ENCODE measurements around the gene FARS2. TPM values are rescaled to one million over a fixed set of nuclear protein-coding genes. Genes with fewer than 3 reads are reported as not detected.
"Not testable (repeated sequence)": the region's sequence is repeated elsewhere in the genome, so short reads cannot be mapped to it uniquely, and the experiment has no call there.

Gene FARS2
- total and polyA plus RNA-seq, 2 experiments from 2014 or later: 9.9 to 15.4 TPM

DNA sequence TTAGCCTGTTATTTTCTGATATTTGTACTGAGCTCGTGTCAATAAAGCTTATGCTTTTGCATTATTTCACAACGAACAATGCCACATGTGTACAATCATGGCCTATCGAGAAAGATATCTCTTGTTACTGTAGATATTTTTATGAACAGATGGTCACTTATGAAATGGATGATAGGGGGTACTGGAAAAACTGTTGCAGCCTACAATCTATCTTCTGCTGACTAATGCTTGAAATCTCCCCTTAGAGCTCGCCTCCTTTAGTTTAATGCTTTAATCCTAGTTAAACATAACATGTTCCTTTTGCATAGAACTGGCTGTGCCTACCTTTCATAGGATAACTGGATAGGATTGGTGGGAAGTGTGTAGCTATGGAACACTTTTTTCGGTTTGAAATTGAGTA is 296.2 kb downstream of the FARS2 start:
- Histone ChIP-seq H3K27ac (peak overlapping the region; percentile 53), H2AFZ (no peak overlapping the region), H3K9me2 (replicated peaks; ENCODE audit: insufficient read depth) (no peaks in the 10 kb centered on the region), H3K4me3 (no peak overlapping the region), H3K4me1 (ENCODE audit: insufficient read depth) (no peaks in the 10 kb centered on the region), H3K9me3 (ENCODE audit: low read depth) (no peaks in the 10 kb centered on the region), H3K4me2 (no peak overlapping the region), H4K20me1 (ENCODE audit: insufficient read depth, poor library complexity, severe bottlenecking) (no peaks in the 10 kb centered on the region), H3K36me3 (replicated peaks; ENCODE audit: insufficient read depth, low read depth) (no peaks in the 10 kb centered on the region), H3K79me2 (no peaks in the 10 kb centered on the region), H3K27me3 (no peaks in the 10 kb centered on the region)
- TF ChIP-seq EZH2 (IDR thresholded peaks at IDR 0.05; ENCODE audit: borderline replicate concordance) (no peak), EZH2phosphoT487 (IDR thresholded peaks at IDR 0.05; ENCODE audit: low read depth, severe bottlenecking, unreplicated experiment) (no peak), CTCF (IDR thresholded peaks at IDR 0.05; ENCODE audit: poor library complexity) (no peak)
- WGBS (ENCODE audit: low lambda C conversion rate, missing lambda C conversion rate): 67% methylated on average over 5 of the region's 5 CpGs
- no peak for DNase-seq (ENCODE audit: low spot score)

DNA sequence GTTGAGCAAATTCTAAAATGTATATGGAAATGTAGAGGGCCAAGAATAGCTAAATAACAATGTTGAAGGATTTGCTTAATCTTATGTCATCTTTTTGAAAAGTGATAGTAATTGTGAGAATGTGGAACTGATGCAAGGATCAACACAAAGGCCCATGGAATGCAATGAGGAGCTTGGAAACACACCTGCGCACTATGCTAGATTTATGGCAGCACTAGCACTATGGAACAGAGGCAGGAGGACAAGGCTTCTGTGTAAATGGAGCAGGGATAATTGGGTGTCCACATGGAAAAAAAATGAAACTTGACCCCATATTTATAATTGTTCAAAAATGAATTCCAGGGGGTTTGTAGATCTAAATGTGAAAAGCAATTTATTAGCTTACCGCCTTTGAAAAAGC is 298.3 kb downstream of the FARS2 start:
- no peak overlapping the region for H3K4me3 ChIP-seq
- H3K9me3 ChIP-seq (ENCODE audit: low read depth): no peaks in the 10 kb centered on the region
- WGBS (ENCODE audit: low lambda C conversion rate, missing lambda C conversion rate): 96% methylated on average over 2 of the region's 2 CpGs
- no peaks in the 10 kb centered on the region for H3K27me3 ChIP-seq
- H4K20me1 ChIP-seq (ENCODE audit: insufficient read depth, poor library complexity, severe bottlenecking): no peaks in the 10 kb centered on the region
- TF ChIP-seq EZH2 (IDR thresholded peaks at IDR 0.05; ENCODE audit: borderline replicate concordance) (no peak), CTCF (IDR thresholded peaks at IDR 0.05; ENCODE audit: poor library complexity) (no peak), EZH2phosphoT487 (IDR thresholded peaks at IDR 0.05; ENCODE audit: low read depth, severe bottlenecking, unreplicated experiment) (no peak)
- H3K9me2 ChIP-seq (replicated peaks; ENCODE audit: insufficient read depth): no peaks in the 10 kb centered on the region
- no peak overlapping the region for H3K27ac ChIP-seq
- DNase-seq (ENCODE audit: low spot score): no peak
- no peaks in the 10 kb centered on the region for H3K79me2 ChIP-seq
- no peak overlapping the region for H3K4me2 ChIP-seq
- no peak overlapping the region for H2AFZ ChIP-seq
- H3K4me1 ChIP-seq (ENCODE audit: insufficient read depth): no peaks in the 10 kb centered on the region
- no peaks in the 10 kb centered on the region for H3K36me3 ChIP-seq (replicated peaks; ENCODE audit: insufficient read depth, low read depth)

GRCh38 chr6:5562277-5562676 is 301.0 kb downstream of the FARS2 start:
- no peak for TF ChIP-seq EZH2 (IDR thresholded peaks at IDR 0.05; ENCODE audit: borderline replicate concordance)
- no peak for TF ChIP-seq EZH2phosphoT487 (IDR thresholded peaks at IDR 0.05; ENCODE audit: low read depth, severe bottlenecking, unreplicated experiment)
- TF ChIP-seq CTCF (IDR thresholded peaks at IDR 0.05; ENCODE audit: poor library complexity): no peak
- DNase-seq (ENCODE audit: low spot score): no peak
- Histone ChIP-seq H3K79me2 (no peaks in the 10 kb centered on the region), H3K36me3 (replicated peaks; ENCODE audit: insufficient read depth, low read depth) (no peaks in the 10 kb centered on the region), H3K4me1 (ENCODE audit: insufficient read depth) (no peaks in the 10 kb centered on the region), H3K4me3 (no peak overlapping the region), H3K27ac (no peak overlapping the region), H3K27me3 (no peaks in the 10 kb centered on the region), H2AFZ (no peak overlapping the region), H3K9me2 (replicated peaks; ENCODE audit: insufficient read depth) (no peaks in the 10 kb centered on the region), H3K9me3 (ENCODE audit: low read depth) (no peaks in the 10 kb centered on the region), H4K20me1 (ENCODE audit: insufficient read depth, poor library complexity, severe bottlenecking) (no peaks in the 10 kb centered on the region), H3K4me2 (no peak overlapping the region)
- 58% methylated on average over 3 of the region's 3 CpGs for WGBS (ENCODE audit: low lambda C conversion rate, missing lambda C conversion rate)

GRCh38 chr6:5563086-5563485 is 301.8 kb downstream of the FARS2 start:
- no peak overlapping the region for H3K27ac ChIP-seq
- H3K79me2 ChIP-seq: no peaks in the 10 kb centered on the region
- TF ChIP-seq EZH2phosphoT487 (IDR thresholded peaks at IDR 0.05; ENCODE audit: low read depth, severe bottlenecking, unreplicated experiment) (no peak), EZH2 (IDR thresholded peaks at IDR 0.05; ENCODE audit: borderline replicate concordance) (no peak), CTCF (IDR thresholded peaks at IDR 0.05; ENCODE audit: poor library complexity) (no peak)
- no peak for DNase-seq (ENCODE audit: low spot score)
- H2AFZ ChIP-seq: no peak overlapping the region
- no peaks in the 10 kb centered on the region for H3K9me2 ChIP-seq (replicated peaks; ENCODE audit: insufficient read depth)
- H3K4me2 ChIP-seq: no peak overlapping the region
- no peaks in the 10 kb centered on the region for H4K20me1 ChIP-seq (ENCODE audit: insufficient read depth, poor library complexity, severe bottlenecking)
- 84% methylated on average over 4 of the region's 4 CpGs for WGBS (ENCODE audit: low lambda C conversion rate, missing lambda C conversion rate)
- no peak overlapping the region for H3K4me3 ChIP-seq
- no peaks in the 10 kb centered on the region for H3K36me3 ChIP-seq (replicated peaks; ENCODE audit: insufficient read depth, low read depth)
- no peaks in the 10 kb centered on the region for H3K4me1 ChIP-seq (ENCODE audit: insufficient read depth)
- no peaks in the 10 kb centered on the region for H3K9me3 ChIP-seq (ENCODE audit: low read depth)
- no peaks in the 10 kb centered on the region for H3K27me3 ChIP-seq

- not testable (repeated sequence) for H3K4me3 ChIP-seq; H3K4me1 ChIP-seq (ENCODE audit: insufficient read depth); H3K79me2 ChIP-seq; H3K9me3 ChIP-seq (ENCODE audit: low read depth); H3K36me3 ChIP-seq (replicated peaks; ENCODE audit: insufficient read depth, low read depth); H3K27me3 ChIP-seq; H3K9me2 ChIP-seq (replicated peaks; ENCODE audit: insufficient read depth); H4K20me1 ChIP-seq (ENCODE audit: insufficient read depth, poor library complexity, severe bottlenecking); H3K27ac ChIP-seq; H3K4me2 ChIP-seq; DNase-seq (ENCODE audit: low spot score); H2AFZ ChIP-seq
- 65% methylated on average over 3 of the region's 3 CpGs for WGBS (ENCODE audit: low lambda C conversion rate, missing lambda C conversion rate)
Measured at GRCh38 chr6:5564746-5565145, 303.4 kb downstream of the FARS2 start.

All from hepatocyte (in vitro differentiated cells).